Measurements from ENCODE around the gene NUDT19. TPM values are rescaled to one million over a fixed set of nuclear protein-coding genes. Genes with fewer than 3 reads are reported as not detected.

Gene NUDT19
- polyA plus RNA-seq, 1 donor (not counting 4 experiments of a cell fraction or from before 2014, with no cell fraction given): 12.2 TPM

- no peaks in the 10 kb centered on the region for H3K4me1 ChIP-seq (ENCODE audit: control insufficient read depth, extremely low read depth, insufficient read depth, low read length)
- H3K4me2 ChIP-seq (ENCODE audit: control insufficient read depth, extremely low read depth, insufficient read depth, low read depth, low read length): no peak overlapping the region
- peaks cover under 1% of the 10 kb centered on the region for H3K79me2 ChIP-seq (ENCODE audit: control insufficient read depth, insufficient read depth, low read length)
- no peaks in the 10 kb centered on the region for H4K20me1 ChIP-seq (ENCODE audit: control insufficient read depth, extremely low read depth, insufficient read depth, low read length)
- H3K4me3 ChIP-seq (ENCODE audit: control insufficient read depth in 2 of 3, extremely low read depth in 1 of 3, insufficient read depth in 2 of 3, low read depth in 1 of 3, low read length in 3 of 3): no peak overlapping the region
- dilution Hi-C loops (cut with MboI; ENCODE audit: extremely low pct_ligation_motif_present, low sequenced_read_pairs): no loop called here
- FAIRE-seq (no peak), DNase-seq (ENCODE audit: low read depth, low spot score) (no peak)
- TF ChIP-seq EZH2 (IDR thresholded peaks at IDR 0.05; ENCODE audit: low read length): no peak
- no peak for TF ChIP-seq CTCF (optimal IDR thresholded peaks at IDR 0.05 in 1 of 3, IDR thresholded peaks at IDR 0.05 in 1 of 3, conservative IDR thresholded peaks at IDR 0.05 in 1 of 3; ENCODE audit: extremely low read depth in 1 of 3, insufficient read depth in 2 of 3, low read length in 3 of 3)
- no peak overlapping the region for H3K27ac ChIP-seq (ENCODE audit: control insufficient read depth, insufficient read depth, low read length)
- no peak overlapping the region for H3K9ac ChIP-seq (ENCODE audit: control insufficient read depth, extremely low read depth, insufficient read depth, low read length)
- H3K9me1 ChIP-seq (ENCODE audit: control insufficient read depth, extremely low read depth, insufficient read depth, low read length): no peaks in the 10 kb centered on the region
- no peaks in the 10 kb centered on the region for H3K9me3 ChIP-seq (ENCODE audit: control insufficient read depth, low read depth, low read length)
- H3K36me3 ChIP-seq (ENCODE audit: control insufficient read depth in 2 of 2, extremely low read depth in 1 of 2, insufficient read depth in 2 of 2, low read length in 2 of 2): peaks cover 28 to 31% of the 10 kb centered on the region in 2 experiments
- no peak overlapping the region for H2AFZ ChIP-seq (ENCODE audit: control insufficient read depth, low read length)
- no peaks in the 10 kb centered on the region for H3K27me3 ChIP-seq (ENCODE audit: control insufficient read depth, extremely low read depth, insufficient read depth, low read length)
These were observed 45.1 kb upstream of the NUDT19 start for GRCh38 chr19:32646556-32646955.

- no peaks in the 10 kb centered on the region for H4K20me1 ChIP-seq (ENCODE audit: control insufficient read depth, extremely low read depth, insufficient read depth, low read length)
- H3K27ac ChIP-seq (ENCODE audit: control insufficient read depth, insufficient read depth, low read length): no peak overlapping the region
- H3K4me3 ChIP-seq (ENCODE audit: control insufficient read depth in 2 of 3, extremely low read depth in 1 of 3, insufficient read depth in 2 of 3, low read depth in 1 of 3, low read length in 3 of 3): no peak overlapping the region
- H3K79me2 ChIP-seq (ENCODE audit: control insufficient read depth, insufficient read depth, low read length): peaks cover 3% of the 10 kb centered on the region
- no peak overlapping the region for H3K4me2 ChIP-seq (ENCODE audit: control insufficient read depth, extremely low read depth, insufficient read depth, low read depth, low read length)
- no peaks in the 10 kb centered on the region for H3K9me3 ChIP-seq (ENCODE audit: control insufficient read depth, low read depth, low read length)
- no peak overlapping the region for H2AFZ ChIP-seq (ENCODE audit: control insufficient read depth, low read length)
- no peaks in the 10 kb centered on the region for H3K27me3 ChIP-seq (ENCODE audit: control insufficient read depth, extremely low read depth, insufficient read depth, low read length)
- no peak for DNase-seq (ENCODE audit: low read depth, low spot score)
- TF ChIP-seq CTCF (optimal IDR thresholded peaks at IDR 0.05 in 1 of 3, IDR thresholded peaks at IDR 0.05 in 1 of 3, conservative IDR thresholded peaks at IDR 0.05 in 1 of 3; ENCODE audit: extremely low read depth in 1 of 3, insufficient read depth in 2 of 3, low read length in 3 of 3): no peak
- TF ChIP-seq EZH2 (IDR thresholded peaks at IDR 0.05; ENCODE audit: low read length): no peak
- H3K4me1 ChIP-seq (ENCODE audit: control insufficient read depth, extremely low read depth, insufficient read depth, low read length): no peaks in the 10 kb centered on the region
- no peak overlapping the region for H3K9ac ChIP-seq (ENCODE audit: control insufficient read depth, extremely low read depth, insufficient read depth, low read length)
- peaks cover 25% of the 10 kb centered on the region in 2 experiments for H3K36me3 ChIP-seq (ENCODE audit: control insufficient read depth in 2 of 2, extremely low read depth in 1 of 2, insufficient read depth in 2 of 2, low read length in 2 of 2)
- no peaks in the 10 kb centered on the region for H3K9me1 ChIP-seq (ENCODE audit: control insufficient read depth, extremely low read depth, insufficient read depth, low read length)
- FAIRE-seq: no peak
- dilution Hi-C loops (cut with MboI; ENCODE audit: extremely low pct_ligation_motif_present, low sequenced_read_pairs): no loop called here
These were observed 44.3 kb upstream of the NUDT19 start for GRCh38 chr19:32647361-32647760.

All from keratinocyte (primary cell).